Activated T-cell treated with anti-CD3 and anti-CD28 coated beads, Interleukin-2, amount 50 U/mL, for 4 hours (primary cell): ENCODE results near the gene ZFYVE27. TPM values are rescaled to one million over a fixed set of nuclear protein-coding genes. Genes with fewer than 3 reads are reported as not detected.

ENCODE experiments used
- ATAC-seq, 2 donors: fragments of 200-7000 bp; cut with Tn5 transposase; one replicate each; pipeline ENCODE4 v1.10.0; 2021
- DNase-seq: peaks from one replicate; pipeline ENCODE4 v3.0.0-alpha.2; 2020
- H3K27me3 Mint-ChIP-seq: one replicate; pipeline ENCODE4 v1.8.0; 2021; ENCODE audit warnings: low read depth, mixed read lengths
- H3K36me3 Mint-ChIP-seq: one replicate; pipeline ENCODE4 v1.8.0; 2022; ENCODE audit warnings: mixed read lengths; ENCODE audit not compliant: insufficient read depth
- H3K4me1 Mint-ChIP-seq: one replicate; pipeline ENCODE4 v1.8.0; 2021; ENCODE audit warnings: low read depth, mixed read lengths
- H3K4me3 Mint-ChIP-seq: one replicate; pipeline ENCODE4 v1.8.0; 2021; ENCODE audit warnings: mild to moderate bottlenecking, moderate library complexity, mixed read lengths
- H3K9me3 Mint-ChIP-seq: one replicate; pipeline ENCODE4 v1.8.0; 2021; ENCODE audit warnings: mixed read lengths
- total RNA-seq, 3 donors: library from RNA; stranded (reverse); gene quantifications; one replicate each; pipeline ENCODE4 v1.2.1, GENCODE V29; 2021

Gene ZFYVE27
- total RNA-seq, 3 donors from 2014 or later = 27.1 to 27.6 (median 27.1) TPM

DNA sequence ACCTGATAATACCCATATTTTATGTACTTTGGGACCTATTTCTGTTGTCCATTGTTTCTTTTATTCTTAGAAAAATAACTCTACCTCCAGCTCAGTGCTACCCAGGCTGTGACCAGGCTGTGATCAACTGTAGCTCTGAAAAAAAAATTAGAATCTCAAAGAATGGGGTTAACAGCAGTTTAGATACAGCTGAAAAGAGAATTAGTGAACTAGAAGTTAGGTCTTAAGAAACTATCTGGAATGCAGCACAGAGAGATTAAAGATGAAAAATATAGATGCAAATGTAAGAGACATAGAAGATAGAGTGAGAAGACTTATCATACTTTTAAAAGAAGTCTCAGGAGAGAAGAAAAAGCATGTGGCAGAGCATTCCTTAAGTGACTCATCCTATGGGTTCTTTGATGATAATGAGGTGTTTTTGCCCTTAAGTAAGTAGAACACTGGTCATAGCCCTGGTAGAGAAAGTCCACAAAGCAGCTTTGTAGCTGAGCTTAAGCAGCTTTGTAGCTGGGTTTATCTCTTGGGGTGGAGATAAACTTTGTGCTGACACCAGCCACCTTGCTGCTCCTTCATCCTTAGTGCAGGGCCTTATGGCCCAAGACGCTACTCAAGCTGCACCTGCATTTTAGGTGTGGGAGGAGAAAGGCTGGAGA, 62.2 kb downstream of the ZFYVE27 start:
- Mint-ChIP-seq H3K27me3 (no peaks in the 10 kb centered on the region), H3K36me3 (no peaks in the 10 kb centered on the region), H3K4me3 (no peak overlapping the region), H3K4me1 (peaks cover 28% of the 10 kb centered on the region), H3K9me3 (peaks cover 15% of the 10 kb centered on the region)
- ATAC-seq (no peak), DNase-seq (no peak)

DNA sequence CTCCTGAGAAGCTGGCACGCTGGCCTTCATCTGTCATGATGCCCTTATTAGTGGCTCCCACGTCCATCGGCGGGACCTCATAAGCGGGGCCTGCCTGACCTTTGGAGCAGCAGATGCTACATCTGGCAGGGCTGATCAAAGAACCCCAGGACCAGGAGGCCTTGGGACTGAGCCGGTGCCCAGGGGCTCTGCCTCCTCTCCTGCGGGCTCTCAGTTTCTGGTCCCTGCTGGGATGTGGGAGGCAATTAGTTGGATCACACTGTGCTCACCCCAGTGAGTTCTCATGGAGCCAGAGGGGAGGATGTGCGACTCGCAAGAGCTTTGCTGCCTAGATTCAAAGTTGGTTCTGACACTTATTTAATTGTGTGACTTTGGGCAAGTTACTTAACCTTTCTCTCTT, 63.5 kb downstream of the ZFYVE27 start:
- Mint-ChIP-seq H3K9me3 (peaks cover 15% of the 10 kb centered on the region), H3K36me3 (no peaks in the 10 kb centered on the region), H3K27me3 (no peaks in the 10 kb centered on the region), H3K4me3 (no peak overlapping the region), H3K4me1 (peaks cover 25% of the 10 kb centered on the region)
- no peak for ATAC-seq
- no peak for DNase-seq

DNA sequence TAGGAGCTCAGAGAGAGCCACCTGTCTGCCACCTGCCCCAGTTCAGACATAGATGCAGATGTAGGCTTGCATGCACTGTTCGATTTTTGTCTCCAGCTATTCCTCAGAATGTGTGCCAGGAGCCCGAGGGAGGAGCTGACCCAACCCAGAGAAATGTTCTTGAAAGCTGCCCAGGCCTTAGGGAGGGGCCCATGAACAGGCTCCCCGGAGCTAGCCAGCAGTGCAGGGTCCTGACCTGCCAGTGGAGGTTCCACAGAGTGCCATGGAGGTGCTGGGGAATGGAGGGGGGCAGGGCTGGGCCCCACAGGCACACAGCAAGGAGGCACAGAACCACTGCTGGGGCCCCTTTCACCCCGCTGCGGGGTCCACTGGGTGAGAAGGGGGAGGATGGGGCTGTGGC, 64.5 kb downstream of the ZFYVE27 start:
- no peak for ATAC-seq
- DNase-seq = no peak
- Mint-ChIP-seq H3K4me3 (no peak overlapping the region), H3K4me1 (peaks cover 15% of the 10 kb centered on the region), H3K9me3 (peaks cover 15% of the 10 kb centered on the region), H3K36me3 (no peaks in the 10 kb centered on the region), H3K27me3 (no peaks in the 10 kb centered on the region)

DNA sequence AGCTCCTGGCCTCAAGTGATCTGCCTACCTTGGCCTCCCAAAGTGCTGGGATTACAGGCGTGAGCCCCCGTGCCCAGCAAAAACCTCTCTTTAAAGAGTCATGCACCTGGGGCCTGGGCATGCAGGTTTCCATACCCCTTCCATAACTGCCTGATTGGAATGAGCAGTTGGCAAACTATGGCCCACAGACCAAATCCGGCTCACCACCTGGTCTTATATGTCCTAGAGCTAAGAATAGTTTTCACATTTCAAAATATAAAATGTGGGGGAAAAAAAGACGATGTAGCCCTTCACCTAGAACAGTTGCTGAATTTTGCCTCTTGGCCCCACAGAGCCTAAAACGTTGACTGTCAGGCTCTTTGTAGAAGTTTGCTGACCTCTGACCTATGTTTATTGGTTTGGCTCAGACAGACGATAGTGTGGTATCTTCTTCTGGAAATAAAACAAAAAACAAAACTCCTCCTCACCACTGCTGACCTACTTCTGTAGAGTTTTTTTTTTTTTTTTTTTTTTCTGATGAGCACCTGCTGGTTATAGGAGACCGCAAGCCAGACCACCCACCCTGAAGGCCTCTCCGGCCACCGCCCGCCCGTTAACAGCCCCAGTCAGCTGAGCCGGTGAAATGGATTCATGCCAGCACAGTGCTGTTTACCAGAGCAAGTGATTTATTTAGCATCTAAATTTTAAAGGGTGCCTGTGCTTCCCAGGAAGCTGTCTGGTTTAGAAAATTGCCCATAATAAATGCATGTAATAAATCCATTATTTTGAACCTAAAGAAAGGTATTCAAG, 68.4 kb downstream of the ZFYVE27 start:
- no peaks in the 10 kb centered on the region for H3K27me3 Mint-ChIP-seq
- ATAC-seq (no peak), DNase-seq (no peak)

DNA sequence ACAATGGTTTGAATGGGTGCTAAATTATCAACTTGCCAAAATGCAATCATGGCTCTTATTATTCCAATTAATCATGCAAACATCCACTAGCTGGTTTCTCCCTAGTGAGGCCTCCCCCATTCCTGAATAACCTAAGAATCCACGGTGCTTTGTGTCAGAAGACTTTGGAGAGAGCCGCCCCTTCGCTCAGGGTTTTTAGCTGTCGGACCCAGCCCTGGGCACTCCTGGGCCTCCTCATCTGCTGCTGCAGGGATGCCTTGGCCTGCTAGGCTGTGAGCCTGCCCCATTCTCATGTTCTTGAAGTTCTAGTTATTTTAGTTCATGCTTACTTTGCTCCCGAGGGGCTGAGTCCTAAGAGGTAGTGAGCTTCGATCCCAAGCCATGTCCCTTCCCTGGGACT, 69.0 kb downstream of the ZFYVE27 start:
- H3K27me3 Mint-ChIP-seq = no peaks in the 10 kb centered on the region
- H3K36me3 Mint-ChIP-seq = no peaks in the 10 kb centered on the region
- DNase-seq = no peak
- H3K4me1 Mint-ChIP-seq = no peaks in the 10 kb centered on the region
- no peaks in the 10 kb centered on the region for H3K9me3 Mint-ChIP-seq
- H3K4me3 Mint-ChIP-seq = no peak overlapping the region
- ATAC-seq = no peak

More for the DNA sequence above, 68.4 kb downstream of the ZFYVE27 start:
- H3K4me1 Mint-ChIP-seq = no peaks in the 10 kb centered on the region
- H3K4me3 Mint-ChIP-seq = no peak overlapping the region
- H3K9me3 Mint-ChIP-seq = no peaks in the 10 kb centered on the region
- no peaks in the 10 kb centered on the region for H3K36me3 Mint-ChIP-seq

DNA sequence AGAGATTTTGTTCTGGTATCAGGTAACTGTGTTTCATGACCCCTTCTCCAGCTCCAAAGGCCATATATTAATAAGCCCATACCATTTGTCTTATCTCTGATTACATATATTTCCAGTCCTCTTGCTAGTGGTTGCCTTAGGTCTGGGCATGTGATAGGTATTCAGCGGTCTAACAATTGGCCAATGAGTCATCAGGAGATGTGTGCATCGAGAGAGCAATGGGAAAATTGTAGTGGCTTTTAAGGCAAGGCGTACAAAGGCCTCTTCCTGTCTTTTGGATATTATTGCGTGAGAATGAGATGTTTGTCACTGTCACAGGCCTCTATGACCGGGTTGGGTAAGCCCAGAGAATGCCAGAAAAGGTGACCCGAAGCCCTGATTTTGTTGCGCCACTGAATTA, 73.5 kb downstream of the ZFYVE27 start:
- Mint-ChIP-seq H3K9me3 (no peaks in the 10 kb centered on the region), H3K36me3 (no peaks in the 10 kb centered on the region), H3K27me3 (no peaks in the 10 kb centered on the region), H3K4me3 (no peak overlapping the region), H3K4me1 (peaks cover 4% of the 10 kb centered on the region)
- ATAC-seq (no peak), DNase-seq (no peak)

Other genes with a start within 250 kb of the ZFYVE27 start
- 10 to 100 TPM; 77.3 to 87.5 (median 83.4) TPM for gene MMS19, start 238.7 kb upstream of the ZFYVE27 start, total RNA-seq
- 1 to 10 TPM; 2.0 to 3.0 (median 2.8) TPM for gene UBTD1, start 238.2 kb upstream of the ZFYVE27 start, total RNA-seq
- gene ANKRD2, start 164.3 kb upstream of the ZFYVE27 start, total RNA-seq = not detected
- not detected for gene HOGA1, start 152.7 kb upstream of the ZFYVE27 start, total RNA-seq
- not detected for gene C10orf62, start 147.4 kb upstream of the ZFYVE27 start, total RNA-seq
- 1 to 10 TPM; 2.1 to 4.5 (median 2.2) TPM for gene MORN4, start 103.6 kb upstream of the ZFYVE27 start, total RNA-seq
- gene PI4K2A, start 96.5 kb upstream of the ZFYVE27 start, total RNA-seq = 10 to 100 TPM; 12.9 to 16.9 (median 15.7) TPM
- gene AVPI1, start 49.9 kb upstream of the ZFYVE27 start, total RNA-seq = 1 to 10 TPM; 1.6 to 2.5 (median 1.8) TPM
- 1 to 10 TPM; 1.6 to 2.5 (median 1.7) TPM for gene MARVELD1, start 23.4 kb upstream of the ZFYVE27 start, total RNA-seq
- gene SFRP5, start 34.9 kb downstream of the ZFYVE27 start, total RNA-seq = under 1 TPM in 2 of 3 donors, not detected in 1; 0.13 to 0.28 TPM
- gene GOLGA7B, start 112.7 kb downstream of the ZFYVE27 start, total RNA-seq = under 1 TPM; 0.28 to 0.32 (median 0.30) TPM